ENCODE measurements around the gene SH3RF3. TPM values are rescaled to one million over a fixed set of nuclear protein-coding genes. Genes with fewer than 3 reads are reported as not detected.

The SH3RF3 gene
- total RNA-seq, 1 donor from 2014 or later: 1.7 TPM

GRCh38 chr2:109418716-109419115 is 289.7 kb downstream of the SH3RF3 start:
- H3K4me3 Mint-ChIP-seq (ENCODE audit: unreplicated experiment): no peak overlapping the region
- H3K9me3 Mint-ChIP-seq (ENCODE audit: unreplicated experiment): peaks cover 2% of the 10 kb centered on the region
- no peak for TF ChIP-seq CTCF (IDR thresholded peaks at IDR 0.05; ENCODE audit: partially characterized antibody, unreplicated experiment)
- no peak overlapping the region for H3K27ac Mint-ChIP-seq (ENCODE audit: unreplicated experiment)
- H3K27me3 Mint-ChIP-seq (ENCODE audit: unreplicated experiment): no peaks in the 10 kb centered on the region
- H3K36me3 Mint-ChIP-seq (ENCODE audit: unreplicated experiment): no peaks in the 10 kb centered on the region
- no peak for DNase-seq
- H3K4me1 Mint-ChIP-seq (ENCODE audit: low read depth, unreplicated experiment): no peaks in the 10 kb centered on the region

DNA sequence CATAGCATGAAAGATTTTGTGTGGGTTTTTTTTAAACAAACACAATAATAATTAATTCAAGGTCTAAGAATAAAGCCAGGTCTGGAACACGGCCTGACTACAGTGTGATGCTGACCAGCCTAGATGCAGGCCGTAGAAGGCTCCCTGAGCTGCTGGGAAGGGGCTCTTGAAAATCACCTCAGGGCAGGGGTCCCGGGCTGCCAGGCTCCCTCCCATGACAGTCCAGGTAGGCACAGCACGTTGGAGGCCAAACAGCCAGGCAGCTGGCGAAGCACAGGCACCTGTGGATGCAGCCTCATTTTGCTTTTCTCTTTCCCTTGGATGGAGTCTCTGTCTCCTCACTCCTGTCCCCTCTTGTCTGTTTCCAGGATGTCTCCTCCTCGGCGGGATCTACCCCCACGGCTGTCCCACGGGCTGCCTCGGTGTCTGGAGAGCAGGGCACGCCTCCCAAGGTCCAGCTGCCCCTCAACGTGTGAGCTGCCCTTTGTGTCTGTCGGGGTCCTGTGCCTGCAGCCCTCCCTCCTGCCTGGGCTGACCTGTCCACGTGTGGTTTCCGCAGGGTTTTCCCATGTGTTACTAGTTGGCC is 290.3 kb downstream of the SH3RF3 start:
- H3K27me3 Mint-ChIP-seq (ENCODE audit: unreplicated experiment): no peaks in the 10 kb centered on the region
- no peaks in the 10 kb centered on the region for H3K4me1 Mint-ChIP-seq (ENCODE audit: low read depth, unreplicated experiment)
- TF ChIP-seq CTCF (IDR thresholded peaks at IDR 0.05; ENCODE audit: partially characterized antibody, unreplicated experiment): no peak
- H3K36me3 Mint-ChIP-seq (ENCODE audit: unreplicated experiment): no peaks in the 10 kb centered on the region
- no peak overlapping the region for H3K4me3 Mint-ChIP-seq (ENCODE audit: unreplicated experiment)
- no peak overlapping the region for H3K27ac Mint-ChIP-seq (ENCODE audit: unreplicated experiment)
- H3K9me3 Mint-ChIP-seq (ENCODE audit: unreplicated experiment): peaks cover 2% of the 10 kb centered on the region
- no peak for DNase-seq

DNA sequence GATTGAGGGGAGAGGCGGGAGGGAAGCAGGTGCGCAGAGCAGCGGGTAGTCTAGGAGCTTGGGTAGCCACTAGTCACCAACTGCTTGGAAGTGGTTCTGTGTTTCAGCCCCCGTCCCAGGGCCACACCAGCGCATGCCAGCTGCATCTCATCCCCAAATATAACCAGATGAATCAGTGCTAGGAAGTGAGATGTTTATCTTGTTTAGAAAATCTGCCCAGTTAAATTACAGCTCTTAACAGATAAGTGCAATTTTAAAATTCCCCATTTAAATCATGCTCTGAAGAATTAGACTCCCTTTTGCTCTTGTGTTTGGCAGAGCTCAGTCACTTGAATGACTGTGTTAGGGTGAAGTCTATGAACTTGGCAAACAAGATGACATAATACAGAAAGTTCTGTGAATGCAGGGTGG is 291.0 kb downstream of the SH3RF3 start:
- DNase-seq: no peak
- no peaks in the 10 kb centered on the region for H3K4me1 Mint-ChIP-seq (ENCODE audit: low read depth, unreplicated experiment)
- no peaks in the 10 kb centered on the region for H3K36me3 Mint-ChIP-seq (ENCODE audit: unreplicated experiment)
- no peak overlapping the region for H3K27ac Mint-ChIP-seq (ENCODE audit: unreplicated experiment)
- H3K27me3 Mint-ChIP-seq (ENCODE audit: unreplicated experiment): no peaks in the 10 kb centered on the region
- H3K4me3 Mint-ChIP-seq (ENCODE audit: unreplicated experiment): no peak overlapping the region
- TF ChIP-seq CTCF (IDR thresholded peaks at IDR 0.05; ENCODE audit: partially characterized antibody, unreplicated experiment): no peak
- H3K9me3 Mint-ChIP-seq (ENCODE audit: unreplicated experiment): peaks cover 2% of the 10 kb centered on the region

GRCh38 chr2:109421101-109421500 is 292.1 kb downstream of the SH3RF3 start:
- H3K36me3 Mint-ChIP-seq (ENCODE audit: unreplicated experiment): no peaks in the 10 kb centered on the region
- H3K4me1 Mint-ChIP-seq (ENCODE audit: low read depth, unreplicated experiment): no peaks in the 10 kb centered on the region
- no peaks in the 10 kb centered on the region for H3K27me3 Mint-ChIP-seq (ENCODE audit: unreplicated experiment)
- no peak for DNase-seq
- TF ChIP-seq CTCF (IDR thresholded peaks at IDR 0.05; ENCODE audit: partially characterized antibody, unreplicated experiment): no peak
- H3K4me3 Mint-ChIP-seq (ENCODE audit: unreplicated experiment): no peak overlapping the region
- H3K27ac Mint-ChIP-seq (ENCODE audit: unreplicated experiment): no peak overlapping the region
- peaks cover 2% of the 10 kb centered on the region for H3K9me3 Mint-ChIP-seq (ENCODE audit: unreplicated experiment)

DNA sequence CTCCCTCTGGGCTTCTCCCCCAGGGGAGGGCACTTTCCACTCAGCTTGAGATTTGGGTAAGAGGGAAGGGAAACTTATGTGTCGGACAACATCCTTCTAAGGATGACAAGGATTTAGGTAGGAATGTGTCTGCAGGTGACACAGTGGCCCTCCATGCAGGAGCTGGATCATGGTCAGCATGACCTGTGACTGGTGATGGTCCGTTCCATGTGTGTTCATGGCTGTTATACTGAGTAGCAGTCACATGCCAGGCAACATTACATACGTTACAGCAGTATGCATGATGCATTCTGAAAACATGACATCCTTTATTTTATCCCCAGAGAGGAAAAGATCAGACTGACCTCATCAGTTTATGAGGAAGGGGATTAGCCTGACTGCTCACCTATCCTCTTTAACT is 292.6 kb downstream of the SH3RF3 start:
- Mint-ChIP-seq H3K36me3 (ENCODE audit: unreplicated experiment) (no peaks in the 10 kb centered on the region), H3K27ac (ENCODE audit: unreplicated experiment) (no peak overlapping the region), H3K4me3 (ENCODE audit: unreplicated experiment) (no peak overlapping the region), H3K9me3 (ENCODE audit: unreplicated experiment) (peaks cover 2% of the 10 kb centered on the region), H3K4me1 (ENCODE audit: low read depth, unreplicated experiment) (no peaks in the 10 kb centered on the region), H3K27me3 (ENCODE audit: unreplicated experiment) (no peaks in the 10 kb centered on the region)
- no peak for TF ChIP-seq CTCF (IDR thresholded peaks at IDR 0.05; ENCODE audit: partially characterized antibody, unreplicated experiment)
- DNase-seq: no peak

Data from glutamatergic neuron (in vitro differentiated cells).